SK-N-MC (cell line): ENCODE data around the gene CEP57L1.
"Not testable (repeated sequence)": the region's sequence is repeated elsewhere in the genome, so short reads cannot be mapped to it uniquely, and the experiment has no call there.

Source experiments
- DNase-seq: peaks from one replicate; pipeline ENCODE4 v3.0.0-alpha.2; 2011; ENCODE audit warnings: low read depth, low spot score
- H3K27ac ChIP-seq: fragments of 200-600 bp; sonication (generic); 2 replicates; pipeline ENCODE4 v1.5.1; 2016; ENCODE audit warnings: mixed run types
- H3K36me3 ChIP-seq: fragments of 200-600 bp; sonication (generic); 2 replicates; pipeline ENCODE4 v1.6.1; 2017; ENCODE audit warnings: antibody characterized with exemption, low read length, mixed read lengths; ENCODE audit not compliant: insufficient read depth
- H3K4me3 ChIP-seq: fragments of 200-600 bp; sonication (generic); 2 replicates; pipeline ENCODE4 v1.5.1; 2016
- H3K9ac ChIP-seq: fragments of 200-600 bp; sonication (generic); 2 replicates; pipeline ENCODE4 v1.8.0; 2017; ENCODE audit warnings: mixed run types, mixed read lengths; ENCODE audit not compliant: insufficient read length
- H3K9me3 ChIP-seq: fragments of 200-600 bp; sonication (generic); 2 replicates; pipeline ENCODE4 v1.6.1; 2017; ENCODE audit warnings: low read depth, mild to moderate bottlenecking, antibody characterized with exemption, low read length, moderate library complexity, mixed read lengths
- EZH2 ChIP-seq: fragments of 200-600 bp; sonication (generic); IDR thresholded peaks from one replicate; pipeline ENCODE4 v1.6.1; 2017; ENCODE audit warnings: antibody characterized with exemption
- FOXP2 ChIP-seq: optimal IDR thresholded peaks from 2 replicates; pipeline ENCODE3; 2011; ENCODE audit warnings: mild to moderate bottlenecking, moderate library complexity; ENCODE audit not compliant: insufficient read depth; ENCODE audit errors: extremely low read length, control extremely low read depth
- POLR2AphosphoS5 ChIP-seq: IDR thresholded peaks from 2 replicates; pipeline ENCODE4 v1.6.1; 2012; ENCODE audit warnings: mild to moderate bottlenecking, low read depth, low read length, borderline replicate concordance

CEP57L1 gene

GRCh38 chr6:109081026-109081425, 14.3 kb upstream of the CEP57L1 start:
- no peaks in the 10 kb centered on the region for H3K36me3 ChIP-seq
- H3K27ac ChIP-seq, result no peak overlapping the region
- no peaks in the 10 kb centered on the region for H3K9me3 ChIP-seq
- H3K9ac ChIP-seq, result no peak overlapping the region
- H3K4me3 ChIP-seq, result no peak overlapping the region
- DNase-seq, result no peak
- no peak for TF ChIP-seq FOXP2
- no peak for TF ChIP-seq EZH2
- no peak for TF ChIP-seq POLR2AphosphoS5

GRCh38 chr6:109081516-109082187, 13.7 kb upstream of the CEP57L1 start:
- H3K4me3 ChIP-seq, result no peak overlapping the region
- H3K27ac ChIP-seq, result no peak overlapping the region
- TF ChIP-seq POLR2AphosphoS5, result no peak
- TF ChIP-seq EZH2, result no peak
- TF ChIP-seq FOXP2, result no peak
- no peaks in the 10 kb centered on the region for H3K36me3 ChIP-seq
- no peak overlapping the region for H3K9ac ChIP-seq
- DNase-seq, result no peak
- no peaks in the 10 kb centered on the region for H3K9me3 ChIP-seq

GRCh38 chr6:109082188-109082577, 13.1 kb upstream of the CEP57L1 start:
- no peak for TF ChIP-seq POLR2AphosphoS5
- no peak for TF ChIP-seq FOXP2
- no peak for TF ChIP-seq EZH2
- H3K27ac ChIP-seq, result no peak overlapping the region
- no peak for DNase-seq
- H3K9me3 ChIP-seq, result no peaks in the 10 kb centered on the region
- no peaks in the 10 kb centered on the region for H3K36me3 ChIP-seq
- no peak overlapping the region for H3K4me3 ChIP-seq
- no peak overlapping the region for H3K9ac ChIP-seq

GRCh38 chr6:109083657-109084056, 11.7 kb upstream of the CEP57L1 start:
- H3K4me3 ChIP-seq, result no peak overlapping the region
- no peak for TF ChIP-seq FOXP2
- TF ChIP-seq POLR2AphosphoS5, result no peak
- no peak for TF ChIP-seq EZH2
- no peak for DNase-seq

GRCh38 chr6:109084146-109084545, 11.2 kb upstream of the CEP57L1 start:
- DNase-seq, H3K36me3 ChIP-seq, H3K9me3 ChIP-seq, H3K4me3 ChIP-seq, H3K27ac ChIP-seq, H3K9ac ChIP-seq: not testable (repeated sequence)

More at GRCh38 chr6:109083657-109084056, 11.7 kb upstream of the CEP57L1 start:
- H3K27ac ChIP-seq, result no peak overlapping the region
- H3K36me3 ChIP-seq, result no peaks in the 10 kb centered on the region
- H3K9ac ChIP-seq, result no peak overlapping the region
- H3K9me3 ChIP-seq, result no peaks in the 10 kb centered on the region

- Histone ChIP-seq H3K27ac (no peak overlapping the region), H3K4me3 (no peak overlapping the region), H3K9ac (no peak overlapping the region), H3K9me3 (no peaks in the 10 kb centered on the region), H3K36me3 (no peaks in the 10 kb centered on the region)
- TF ChIP-seq FOXP2 (no peak), POLR2AphosphoS5 (no peak), EZH2 (no peak)
- DNase-seq, result no peak
These were observed 7.5 kb upstream of the CEP57L1 start for GRCh38 chr6:109087661-109088264.

GRCh38 chr6:109088995-109089394, 6.3 kb upstream of the CEP57L1 start:
- no peak overlapping the region for H3K4me3 ChIP-seq
- no peak for DNase-seq

GRCh38 chr6:109091314-109092024, 3.8 kb upstream of the CEP57L1 start:
- H3K36me3 ChIP-seq, result no peaks in the 10 kb centered on the region
- no peak for DNase-seq
- H3K27ac ChIP-seq, result no peak overlapping the region
- H3K4me3 ChIP-seq, result peak overlapping the region; percentile 96
- no peak overlapping the region for H3K9ac ChIP-seq
- H3K9me3 ChIP-seq, result no peaks in the 10 kb centered on the region
- TF ChIP-seq POLR2AphosphoS5, result no peak
- TF ChIP-seq EZH2, result no peak
- no peak for TF ChIP-seq FOXP2

More at GRCh38 chr6:109088995-109089394, 6.3 kb upstream of the CEP57L1 start:
- Histone ChIP-seq H3K27ac (no peak overlapping the region), H3K9me3 (no peaks in the 10 kb centered on the region), H3K36me3 (no peaks in the 10 kb centered on the region), H3K9ac (no peak overlapping the region)
- TF ChIP-seq POLR2AphosphoS5, result no peak
- TF ChIP-seq FOXP2, result no peak
- no peak for TF ChIP-seq EZH2

- peak overlapping the region; percentile 96 for H3K4me3 ChIP-seq
- peak overlapping the region; percentile 77 for H3K9ac ChIP-seq
- H3K36me3 ChIP-seq, result no peaks in the 10 kb centered on the region
- H3K9me3 ChIP-seq, result no peaks in the 10 kb centered on the region
- no peak for DNase-seq
- TF ChIP-seq EZH2 (no peak), POLR2AphosphoS5 (no peak), FOXP2 (no peak)
- H3K27ac ChIP-seq, result no peak overlapping the region
These were observed 3.2 kb upstream of the CEP57L1 start for GRCh38 chr6:109092074-109092473.
